ENCODE measurements around the gene CSF3.

CSF3 gene

GRCh38 chr17:40022961-40023541 is 7.8 kb downstream of the CSF3 start:
- in situ Hi-C loops (cut with MboI; ENCODE audit: low sequenced_read_pairs), result loop anchor here (10.0 kb wide), 2 partner anchors 142 to 272 kb away; no protein-coding TSS in a partner anchor

DNA sequence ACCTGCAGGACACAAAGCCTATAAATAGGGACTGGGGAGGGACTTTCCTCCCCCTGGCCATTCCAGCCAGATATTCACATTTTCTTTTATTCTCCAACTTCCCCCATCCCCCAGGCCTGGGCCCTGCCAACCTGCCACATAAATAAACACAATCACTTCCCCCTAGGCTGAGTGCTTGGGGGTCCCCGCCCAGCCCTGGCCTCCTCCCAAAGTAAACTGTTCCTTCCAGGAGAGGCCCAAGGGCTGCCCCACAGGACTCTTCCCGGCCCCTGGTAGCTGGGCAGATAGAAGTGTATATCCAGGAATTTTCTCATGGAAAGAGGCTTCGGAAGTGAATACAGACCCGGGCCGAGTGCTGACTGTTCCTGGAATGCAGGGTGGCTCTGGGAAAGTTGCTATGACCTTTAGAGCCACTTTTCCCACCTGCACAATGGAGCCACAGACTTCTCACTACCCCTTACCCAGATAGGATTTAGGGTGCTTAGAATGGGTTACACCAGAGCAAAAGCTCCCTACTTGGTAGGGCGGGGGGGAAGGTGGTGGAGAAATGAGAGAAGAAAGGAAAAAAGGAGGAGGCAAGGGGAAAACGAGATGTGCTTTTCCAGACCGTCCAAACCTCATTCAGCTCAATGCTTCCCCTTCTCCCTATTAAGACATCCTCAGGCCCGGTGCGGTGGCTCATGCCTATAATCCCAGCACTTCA is 8.5 kb downstream of the CSF3 start:
- in situ Hi-C loops (cut with MboI; ENCODE audit: low sequenced_read_pairs), result loop anchor here (10.0 kb wide), 2 partner anchors 141 to 271 kb away; no protein-coding TSS in a partner anchor

DNA sequence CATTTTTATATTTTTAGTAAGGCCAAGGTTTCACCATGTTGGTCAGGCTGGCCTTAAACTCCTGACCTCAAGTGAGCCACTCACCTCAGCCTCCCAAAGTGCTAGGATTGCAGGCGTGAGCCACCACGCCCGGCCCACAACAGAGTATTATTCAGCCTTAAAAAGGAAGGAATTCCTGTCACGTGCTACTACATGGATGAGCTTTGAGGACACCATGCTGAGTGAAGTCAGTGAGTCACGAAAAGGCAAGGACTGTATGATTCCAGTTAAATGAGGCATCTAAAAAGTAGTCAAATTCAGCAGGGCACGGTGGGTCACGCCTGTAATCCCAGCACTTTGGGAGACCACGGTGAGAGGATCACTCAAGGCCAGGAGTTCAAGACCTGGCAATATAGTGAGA is 9.7 kb downstream of the CSF3 start:
- in situ Hi-C loops (cut with MboI; ENCODE audit: low sequenced_read_pairs), result loop anchor here (10.0 kb wide), 2 partner anchors 140 to 270 kb away; no protein-coding TSS in a partner anchor

DNA sequence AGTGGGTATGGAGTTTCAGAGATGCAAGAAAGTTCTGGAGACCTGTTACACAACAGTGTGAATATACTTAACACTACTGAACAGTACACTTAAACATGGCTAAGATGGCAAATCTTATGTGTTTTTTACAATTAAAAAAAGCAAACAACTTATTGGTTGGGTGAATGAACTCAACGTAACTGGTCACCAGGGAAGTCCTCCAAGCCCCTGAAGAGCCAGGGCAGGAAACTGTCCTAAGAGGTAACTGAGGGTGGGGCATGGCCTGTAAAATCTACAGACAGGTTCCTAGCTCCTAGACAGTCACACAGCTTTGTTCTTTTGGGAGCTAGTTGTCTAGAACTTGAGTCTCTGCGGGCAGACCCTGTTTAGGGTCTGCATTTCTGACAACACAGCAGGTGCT is 10.3 kb downstream of the CSF3 start:
- in situ Hi-C loops (cut with MboI; ENCODE audit: low sequenced_read_pairs), result loop anchor here (10.0 kb wide), 2 partner anchors 139 to 269 kb away; no protein-coding TSS in a partner anchor

DNA sequence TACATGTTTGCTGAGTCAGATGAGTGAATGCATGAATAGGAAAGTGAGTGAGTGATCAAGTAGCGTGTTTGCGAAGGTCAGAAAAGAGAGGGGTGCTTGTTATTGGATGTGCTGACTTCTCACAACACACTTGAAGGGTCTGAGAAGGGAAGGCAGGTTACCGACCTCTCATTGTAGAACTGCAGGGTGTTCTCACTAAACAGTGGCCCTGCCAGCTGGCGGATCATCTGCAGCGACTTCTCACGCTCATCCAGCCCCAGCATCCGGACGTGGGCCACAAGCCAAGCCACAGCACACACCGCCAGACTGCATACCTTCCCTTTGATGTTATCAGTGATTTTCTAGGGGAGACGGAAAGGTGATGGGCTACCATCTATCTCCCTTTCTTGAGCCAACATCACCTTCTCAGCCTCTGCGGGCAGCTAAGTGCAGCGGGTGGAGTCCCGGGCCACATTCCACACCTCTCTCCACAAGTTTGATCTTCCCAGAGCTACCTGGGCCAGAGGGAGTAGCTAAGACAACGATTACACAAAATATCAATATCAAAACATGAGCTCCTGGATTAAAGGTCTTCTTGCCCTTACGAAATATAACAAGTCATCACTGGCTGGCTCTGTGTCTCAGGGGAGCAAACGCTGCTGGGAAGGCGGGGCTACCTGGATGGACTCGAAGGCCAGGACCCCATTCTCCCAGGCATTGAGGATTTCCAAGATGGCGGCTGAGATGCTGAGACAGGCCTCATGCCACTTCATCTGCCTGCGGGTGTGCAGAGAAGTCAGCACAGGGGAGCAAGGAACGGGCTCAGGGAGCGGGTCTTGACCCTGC is 11.0 kb downstream of the CSF3 start:
- in situ Hi-C loops (cut with MboI; ENCODE audit: low sequenced_read_pairs), result loop anchor here (10.0 kb wide), 2 partner anchors 139 to 269 kb away; no protein-coding TSS in a partner anchor

GRCh38 chr17:40026816-40027613 is 11.8 kb downstream of the CSF3 start:
- in situ Hi-C loops (cut with MboI; ENCODE audit: low sequenced_read_pairs), result loop anchor here (10.0 kb wide), 2 partner anchors 138 to 268 kb away; no protein-coding TSS in a partner anchor

- in situ Hi-C loops (cut with MboI; ENCODE audit: low sequenced_read_pairs), result loop anchor here (10.0 kb wide), 2 partner anchors 137 to 267 kb away; no protein-coding TSS in a partner anchor
These were observed 12.4 kb downstream of the CSF3 start for GRCh38 chr17:40027614-40028012.

DNA sequence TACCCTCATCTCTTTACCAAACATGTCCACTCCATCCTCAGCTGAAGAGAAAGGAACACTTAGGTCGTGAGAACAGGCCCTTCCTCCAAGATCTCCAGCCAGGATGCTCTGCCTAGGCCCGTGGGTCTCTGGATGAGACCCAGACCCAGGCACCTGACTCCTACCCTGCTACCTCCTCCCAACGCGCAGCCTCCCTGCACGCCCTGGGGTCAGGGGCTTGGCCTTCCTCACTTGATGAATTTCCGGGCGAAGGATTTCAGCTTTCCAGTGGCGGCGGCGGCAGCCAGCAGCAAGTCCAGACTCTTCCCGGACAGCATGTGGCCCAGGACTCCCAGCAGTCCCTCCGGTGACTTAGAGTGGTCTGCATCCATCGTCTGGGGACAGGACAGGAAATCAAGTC is 13.4 kb downstream of the CSF3 start:
- in situ Hi-C loops (cut with MboI; ENCODE audit: low sequenced_read_pairs), result loop anchor here (10.0 kb wide), 2 partner anchors 136 to 266 kb away; no protein-coding TSS in a partner anchor

DNA sequence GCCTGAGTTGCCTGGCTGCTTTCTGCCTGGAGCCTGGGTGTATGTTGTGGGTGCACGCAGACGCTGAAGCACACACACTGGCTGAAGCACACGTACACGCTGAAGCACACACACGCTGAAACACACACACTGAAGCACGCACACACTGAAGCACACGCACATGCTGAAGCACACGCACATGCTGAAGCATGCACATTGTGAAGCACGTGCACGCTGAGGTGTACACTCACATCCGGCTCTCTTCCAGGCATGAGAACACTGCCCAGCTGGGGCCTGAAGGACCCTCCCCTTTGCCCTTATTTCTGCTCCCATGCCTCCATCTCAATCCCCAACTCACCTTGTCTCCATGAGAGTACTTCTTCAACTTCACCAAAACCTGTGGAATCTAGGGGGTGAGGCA is 16.5 kb downstream of the CSF3 start:
- in situ Hi-C loops (cut with MboI; ENCODE audit: low sequenced_read_pairs), result no loop called here

DNA sequence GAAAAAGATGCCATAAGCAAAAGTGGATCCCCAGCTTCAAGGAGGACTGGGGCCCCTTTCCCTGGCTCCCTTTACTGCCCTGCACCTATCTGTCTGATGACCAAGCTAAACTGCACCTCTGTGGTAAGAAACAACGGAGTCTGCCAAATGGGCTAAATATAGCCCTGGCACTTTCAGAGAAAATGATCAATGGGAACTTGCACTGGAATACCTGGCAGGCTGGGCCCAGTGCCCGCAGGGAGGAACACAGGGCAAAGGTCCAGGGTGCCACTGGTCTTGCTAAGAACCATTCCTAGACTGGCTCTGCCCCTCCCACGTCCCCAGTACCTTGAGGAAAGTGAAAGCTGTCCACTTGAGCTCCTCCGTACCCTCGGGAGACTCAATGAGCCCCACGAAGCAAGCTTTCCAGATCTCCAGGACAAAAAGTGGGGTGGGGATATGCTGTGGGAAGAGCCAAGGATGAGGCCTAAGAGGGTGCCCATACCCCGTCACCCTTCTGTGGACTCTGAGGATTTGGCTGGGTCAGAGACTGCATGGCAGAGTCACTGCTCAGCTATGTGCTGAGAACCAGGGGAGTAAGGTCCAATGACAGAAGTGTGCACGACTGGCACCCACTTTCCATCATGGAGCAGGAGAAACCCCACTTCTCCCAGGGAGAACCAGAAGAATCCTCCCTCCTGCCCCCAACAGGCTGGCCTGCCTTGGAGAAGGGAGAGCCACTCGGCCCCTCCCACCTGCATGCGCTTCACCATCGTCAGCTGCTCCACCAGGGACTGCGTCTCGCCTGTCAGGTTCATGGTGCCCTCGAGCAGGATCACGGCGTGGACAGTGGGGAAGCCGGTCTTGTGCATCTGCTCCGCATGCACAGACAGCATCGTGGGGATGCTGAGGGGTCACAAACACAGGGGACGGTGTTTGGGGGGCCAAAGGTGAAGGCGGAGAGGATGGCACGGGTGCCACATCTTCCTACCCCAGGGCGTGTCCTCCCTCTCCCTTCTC is 17.4 kb downstream of the CSF3 start:
- in situ Hi-C loops (cut with MboI; ENCODE audit: low sequenced_read_pairs), result no loop called here

DNA sequence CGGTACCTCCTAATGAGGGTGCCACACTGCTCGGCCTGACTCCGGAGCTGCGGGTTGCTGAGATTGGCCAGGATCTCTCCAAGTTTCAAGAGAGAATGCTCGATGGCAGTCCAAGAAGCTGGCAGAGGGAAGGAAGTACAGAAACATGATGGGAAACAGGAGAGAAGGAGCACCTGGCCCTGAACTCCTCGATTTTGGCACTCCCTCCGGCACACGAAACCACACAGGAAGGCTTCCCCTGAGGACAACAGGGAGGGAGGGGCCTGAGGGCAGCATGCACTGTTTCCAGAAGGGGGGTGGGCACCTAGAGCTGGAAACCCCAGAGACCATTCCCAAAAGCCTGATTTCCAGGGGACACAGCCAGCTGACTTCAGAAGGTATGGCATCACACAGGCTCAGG is 18.1 kb downstream of the CSF3 start:
- in situ Hi-C loops (cut with MboI; ENCODE audit: low sequenced_read_pairs), result no loop called here

DNA sequence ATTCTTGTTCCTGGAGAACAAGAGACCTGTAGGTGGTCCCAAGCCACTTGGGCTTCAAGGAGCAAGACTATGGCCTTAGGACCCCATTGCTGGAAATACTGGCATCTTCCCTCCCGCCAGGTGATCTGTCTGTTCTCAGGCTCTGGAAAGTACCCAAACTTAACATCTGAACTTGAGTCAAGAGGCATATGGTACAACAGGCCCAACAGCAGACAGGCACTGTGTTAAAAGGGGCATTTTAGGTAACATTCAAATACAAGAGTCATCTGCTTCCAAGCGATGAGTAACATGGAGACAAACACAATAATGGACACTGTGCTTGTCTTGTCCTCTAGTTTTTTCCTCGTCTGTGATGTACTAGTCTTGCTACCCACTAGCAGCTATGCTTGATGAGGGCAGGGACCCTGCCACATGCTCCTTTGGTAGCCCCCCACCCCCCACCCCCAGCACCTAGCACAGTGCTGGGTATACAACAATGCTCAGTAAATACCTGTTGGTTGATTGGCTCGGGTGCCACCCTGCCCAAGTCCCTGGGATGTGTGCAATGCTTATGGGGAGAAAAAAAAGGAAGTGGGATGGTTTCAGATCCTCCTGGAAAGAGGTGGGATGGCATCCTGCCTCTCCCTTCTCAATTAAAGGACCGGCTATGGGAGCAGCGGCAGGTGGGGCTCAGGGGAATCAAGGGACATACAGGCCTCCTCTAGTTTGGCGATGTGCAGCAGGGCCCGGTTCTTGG is 19.4 kb downstream of the CSF3 start:
- in situ Hi-C loops (cut with MboI; ENCODE audit: low sequenced_read_pairs), result no loop called here

GRCh38 chr17:40035162-40035559 is 19.9 kb downstream of the CSF3 start:
- in situ Hi-C loops (cut with MboI; ENCODE audit: low sequenced_read_pairs), result no loop called here

- in situ Hi-C loops (cut with MboI; ENCODE audit: low sequenced_read_pairs), result no loop called here
These were observed 23.8 kb downstream of the CSF3 start for GRCh38 chr17:40038882-40039513.

DNA sequence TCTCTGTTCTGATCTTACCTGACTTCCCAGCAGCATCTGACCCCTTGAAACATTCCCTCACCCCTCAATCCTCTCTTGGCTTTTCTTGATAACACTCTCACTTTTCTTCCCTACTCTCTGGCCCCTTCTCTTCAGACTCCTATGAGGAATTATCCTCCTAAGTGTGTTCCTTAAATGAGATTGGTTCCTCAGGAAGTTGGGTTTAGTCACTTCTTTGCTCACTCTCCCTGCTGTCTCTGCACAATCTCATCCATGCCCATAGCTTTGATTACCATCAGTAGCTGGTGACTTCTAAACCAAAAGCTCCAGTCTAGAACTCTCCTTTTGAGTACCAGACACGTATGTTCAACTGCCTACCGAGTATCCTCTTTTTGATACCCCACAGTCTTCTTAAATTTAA is 26.0 kb downstream of the CSF3 start:
- in situ Hi-C loops (cut with MboI; ENCODE audit: low sequenced_read_pairs), result no loop called here

DNA sequence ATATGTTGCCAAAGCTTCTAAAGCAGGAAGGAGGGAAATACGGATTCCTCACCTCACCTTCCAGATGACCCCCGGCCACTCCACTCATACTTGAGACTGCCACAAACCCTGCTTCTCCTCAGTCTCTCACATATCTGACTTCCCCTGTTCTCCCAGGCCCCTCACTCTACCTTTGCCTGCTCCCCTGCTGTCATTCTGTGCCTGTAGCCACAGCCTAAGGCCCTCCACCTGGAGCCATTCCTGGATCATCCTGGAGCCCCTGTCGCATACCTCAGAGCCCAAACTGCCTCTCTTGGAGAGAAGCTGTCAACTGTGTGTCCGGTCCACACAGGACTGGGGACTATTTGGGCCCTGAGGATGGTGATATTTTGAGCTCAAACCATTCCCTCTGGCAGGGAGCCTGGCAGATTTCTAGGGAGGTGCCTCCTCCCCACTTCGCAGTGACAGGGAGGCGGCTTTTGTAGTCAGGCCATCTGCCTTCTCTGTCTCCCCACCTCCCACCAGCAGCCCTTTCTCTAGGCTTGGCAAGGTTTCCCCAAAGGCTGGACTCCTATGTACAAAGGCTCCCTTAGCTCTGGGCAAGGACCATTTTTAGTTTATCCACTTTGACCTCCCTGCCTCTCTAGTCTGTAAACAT is 41.3 kb downstream of the CSF3 start:
- in situ Hi-C loops (cut with MboI; ENCODE audit: low sequenced_read_pairs), result no loop called here

- in situ Hi-C loops (cut with MboI; ENCODE audit: low sequenced_read_pairs), result no loop called here
These were observed 43.0 kb downstream of the CSF3 start for GRCh38 chr17:40058186-40058784.

Measured in HL-60/S4 treated with retinoic acid at 250 ng/mL for 4 days and 3 days (cell line).